Kidney (tissue), 14 donors: Measurements from ENCODE around the gene NLRP14. TPM values are rescaled to one million over a fixed set of nuclear protein-coding genes. Genes with fewer than 3 reads are reported as not detected.

Experiments used
- DNase-seq, 5 donors: peaks; one replicate each; pipeline ENCODE4 v3.0.0-alpha.2; 2013 to 2020
- FAIRE-seq: peaks from 2 replicates; lab custom pipeline; 2012; peaks lifted over from hg19 to GRCh38; lab: Jason Lieb, UNC
- H3K27ac ChIP-seq, 2 donors: one replicate each; pipeline ENCODE4 v1.7.0; 2013; ENCODE audit warnings: low read depth in 2 of 2, low read length in 2 of 2, inconsistent platforms in 1 of 2
- H3K27me3 ChIP-seq: one replicate; pipeline ENCODE4 v1.7.1; 2013; ENCODE audit warnings: low read length, inconsistent platforms; ENCODE audit not compliant: control insufficient read depth, insufficient read depth
- H3K36me3 ChIP-seq, 3 donors: one replicate each; pipeline versions ENCODE4 v1.7.0 to v1.7.1; 2013; ENCODE audit warnings: low read length in 3 of 3, control low read depth in 1 of 3, inconsistent platforms in 1 of 3; ENCODE audit not compliant: insufficient read depth in 3 of 3, control insufficient read depth in 2 of 3
- H3K4me1 ChIP-seq, 3 donors: one replicate each; pipeline versions ENCODE4 v1.7.0 to v1.7.1; 2013; ENCODE audit warnings: low read length in 3 of 3, inconsistent platforms in 1 of 3, low read depth in 1 of 3; ENCODE audit not compliant: control insufficient read depth in 2 of 3, insufficient read depth in 2 of 3
- H3K4me3 ChIP-seq, 3 donors: one replicate each; pipeline versions ENCODE4 v1.7.0 to v1.8.1; 2013; ENCODE audit warnings: low read length in 3 of 3, control low read depth in 1 of 3, inconsistent platforms in 1 of 3
- H3K9ac ChIP-seq, 3 donors: one replicate each; pipeline versions ENCODE4 v1.7.0 to v1.7.1; 2013; ENCODE audit warnings: low read length in 3 of 3, control low read depth in 1 of 3, inconsistent platforms in 1 of 3
- H3K9me3 ChIP-seq, 3 donors: one replicate each; pipeline versions ENCODE4 v1.7.0 to v1.7.1; 2013; ENCODE audit warnings: low read length in 3 of 3, control low read depth in 1 of 3, inconsistent platforms in 1 of 3; ENCODE audit not compliant: control insufficient read depth in 2 of 3, insufficient read depth in 1 of 3
- CTCF ChIP-seq: IDR thresholded peaks from 3 replicates; pipeline ENCODE4 v1.5.1; 2012; ENCODE audit warnings: mild to moderate bottlenecking, moderate library complexity, borderline replicate concordance; ENCODE audit not compliant: insufficient read depth; ENCODE audit errors: extremely low read depth
- intact Hi-C: fragments of 100-400 bp; cut with DNase I; formaldehyde crosslinking; loops from one replicate; pipeline ENCODE4 v1.11.1; 2022
- polyA plus RNA-seq: library from polyadenylated mRNA; stranded (reverse); fragments of 350-450 nt; fragmentation: Illumina TruSeq; extraction: RNeasy Lipid Tissue Mini Kit (QIAGEN cat#74804); gene quantifications from one replicate; pipeline ENCODE4 v1.2.3, GENCODE V29; 2014; ENCODE audit warnings: low read depth, low replicate concordance; ENCODE audit not compliant: insufficient read depth
- total RNA-seq: library from RNA; stranded (reverse); fragmentation: NEBNext Ultra II Directional; extraction: Animal tissue kit (Norgen Biotek cat#: 25700); gene quantifications from one replicate; pipeline ENCODE4 v1.2.1, GENCODE V29; 2021
- donor health status: control.
- donor health status: control.
- donor health status: control.
- donor health status: control.
- donor health status: control.
- donor health status: DM: yes; HTN: yes; CAD: no.
- donor health status: Normal renal cell carcinoma (clear cell type).

The NLRP14 gene
- total and polyA plus RNA-seq, 2 donors from 2014 or later: 0.28 to 0.47 TPM

GRCh38 chr11:7072401-7073028 lies 52.2 kb downstream of the NLRP14 start:
- intact Hi-C loops: no loop called here
- TF ChIP-seq CTCF: no peak
- DNase-seq (no peak), FAIRE-seq (no peak)
- H3K4me3 ChIP-seq: no peak overlapping the region
- no peak overlapping the region for H3K9ac ChIP-seq
- H3K36me3 ChIP-seq: no peaks in the 10 kb centered on the region
- no peak overlapping the region for H3K27ac ChIP-seq
- no peaks in the 10 kb centered on the region for H3K4me1 ChIP-seq
- no peaks in the 10 kb centered on the region for H3K9me3 ChIP-seq
- no peaks in the 10 kb centered on the region for H3K27me3 ChIP-seq

- Histone ChIP-seq H3K36me3 (no peaks in the 10 kb centered on the region), H3K27me3 (no peaks in the 10 kb centered on the region), H3K4me3 (no peak overlapping the region), H3K9ac (no peak overlapping the region), H3K9me3 (no peaks in the 10 kb centered on the region), H3K4me1 (no peaks in the 10 kb centered on the region), H3K27ac (no peak overlapping the region)
- FAIRE-seq (no peak), DNase-seq (peak in 3 of 5 donors; percentile 5 to 19 (median 11))
- no peak for TF ChIP-seq CTCF
- intact Hi-C loops: no loop called here
Observed at GRCh38 chr11:7077101-7077500, 56.8 kb downstream of the NLRP14 start.

GRCh38 chr11:7079545-7080135 lies 59.4 kb downstream of the NLRP14 start:
- DNase-seq (no peak), FAIRE-seq (no peak)
- H3K9me3 ChIP-seq: no peaks in the 10 kb centered on the region
- no peak for TF ChIP-seq CTCF
- no peaks in the 10 kb centered on the region for H3K36me3 ChIP-seq
- H3K4me1 ChIP-seq: no peaks in the 10 kb centered on the region
- H3K4me3 ChIP-seq: no peak overlapping the region
- intact Hi-C loops: no loop called here
- no peak overlapping the region for H3K27ac ChIP-seq
- no peak overlapping the region for H3K9ac ChIP-seq
- H3K27me3 ChIP-seq: no peaks in the 10 kb centered on the region
